Keratinocyte (primary cell): ENCODE results near the gene CELSR1.

Experiments
- CTCF ChIP-seq, 3 experiments: IDR thresholded peaks in 1 of 3; conservative IDR thresholded peaks in 1 of 3; optimal IDR thresholded peaks in 1 of 3; 2 replicates in 2 of 3; 3 replicates in 1 of 3; pipeline versions ENCODE3 to v1.5.1; 2011; ENCODE audit warnings: low read length in 3 of 3, mild to moderate bottlenecking in 3 of 3, moderate library complexity in 2 of 3, control low read depth in 1 of 3, inconsistent platforms in 1 of 3; ENCODE audit not compliant: insufficient read depth in 2 of 3; ENCODE audit errors: extremely low read depth in 1 of 3
- EZH2 ChIP-seq: IDR thresholded peaks from one replicate; pipeline ENCODE4 v1.6.1; 2012; ENCODE audit warnings: inconsistent platforms, mild to moderate bottlenecking, low read length, moderate library complexity

DNA sequence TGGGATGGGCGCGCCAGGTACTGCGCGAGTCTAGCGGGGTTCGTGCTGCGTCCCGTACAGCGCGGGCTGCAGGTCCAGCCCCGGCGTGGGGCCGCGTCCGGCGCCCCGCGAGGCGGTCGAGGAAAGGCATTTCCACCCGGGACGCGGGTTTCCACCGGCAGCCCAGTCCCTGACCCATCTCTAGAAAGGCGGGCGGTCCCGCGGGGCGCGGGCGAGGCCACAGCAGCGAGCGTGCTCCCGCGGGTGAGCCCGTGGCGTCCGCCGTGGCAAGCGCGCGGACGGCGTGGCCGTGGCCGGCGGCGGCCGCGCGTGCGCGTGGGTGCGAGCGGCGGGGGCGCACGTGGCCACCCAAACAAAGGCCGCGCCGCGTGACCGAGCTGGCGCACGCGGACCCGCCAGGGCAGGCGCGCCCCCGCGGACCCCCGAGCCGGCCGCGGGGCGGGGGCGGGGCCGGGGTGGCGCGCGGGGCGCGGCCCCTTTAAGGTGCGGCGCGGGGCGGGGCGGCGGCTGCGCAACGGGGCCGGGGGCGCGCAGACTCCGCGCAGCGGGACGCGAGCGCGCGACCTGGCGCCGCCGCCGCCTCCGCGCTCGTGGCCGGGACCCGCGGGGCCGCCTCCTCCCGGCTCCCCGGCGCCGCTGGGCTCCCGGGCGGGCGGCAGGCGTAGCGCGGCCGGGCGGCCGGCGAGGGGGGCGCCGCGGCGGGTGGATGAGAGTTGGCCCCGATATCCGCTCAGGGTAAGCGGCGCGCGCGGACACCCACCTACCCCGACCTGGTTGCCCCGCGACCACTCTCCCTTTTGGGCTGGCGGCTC lies 39.3 kb upstream of the CELSR1 start:
- TF ChIP-seq EZH2 (no peak), CTCF (optimal IDR thresholded peaks at IDR 0.05 in 1 of 3, IDR thresholded peaks at IDR 0.05 in 1 of 3, conservative IDR thresholded peaks at IDR 0.05 in 1 of 3; ENCODE audit: extremely low read depth in 1 of 3, insufficient read depth in 2 of 3, low read length in 3 of 3) (no peak)
